SIG-M5 treated with dmso at 0.1 percent for 504 hours (cell line): ENCODE results near the gene RASAL2.

ENCODE experiments used
- DNase-seq: peaks from one replicate; lab custom pipeline; 2025; ENCODE audit not compliant: unreplicated experiment; lab: John Stamatoyannopoulos, UW

RASAL2 gene

GRCh38 chr1:178434360-178434759 lies 340.5 kb downstream of the RASAL2 start:
- no peak for DNase-seq

DNA sequence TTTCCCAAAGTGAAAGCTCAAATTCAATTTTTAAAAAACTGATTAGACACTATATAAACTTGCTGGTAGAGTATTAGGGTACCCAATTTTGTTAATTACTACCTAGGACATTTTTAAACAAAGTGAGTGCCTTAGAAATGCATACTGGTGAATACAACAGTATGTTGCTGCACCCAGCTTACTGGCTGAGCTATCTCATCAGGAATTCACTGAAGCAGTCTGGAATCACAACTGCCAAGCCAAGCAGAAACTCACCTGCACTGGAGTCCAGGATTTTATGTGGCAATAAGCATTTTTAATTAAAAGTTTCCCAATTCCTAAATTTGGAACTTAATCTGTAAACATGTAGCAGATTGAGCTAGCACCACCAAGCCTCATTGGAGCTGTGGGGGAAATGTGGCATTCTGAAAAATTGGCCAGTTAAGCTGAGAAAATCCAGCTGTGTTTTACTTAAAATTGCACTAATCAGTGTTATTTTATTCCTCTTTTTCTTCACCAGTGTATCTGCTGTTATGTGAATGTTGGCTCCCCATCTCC lies 341.1 kb downstream of the RASAL2 start:
- no peak for DNase-seq

GRCh38 chr1:178436899-178437298 lies 343.0 kb downstream of the RASAL2 start:
- DNase-seq: no peak

GRCh38 chr1:178438432-178438831 lies 344.5 kb downstream of the RASAL2 start:
- DNase-seq: no peak

DNA sequence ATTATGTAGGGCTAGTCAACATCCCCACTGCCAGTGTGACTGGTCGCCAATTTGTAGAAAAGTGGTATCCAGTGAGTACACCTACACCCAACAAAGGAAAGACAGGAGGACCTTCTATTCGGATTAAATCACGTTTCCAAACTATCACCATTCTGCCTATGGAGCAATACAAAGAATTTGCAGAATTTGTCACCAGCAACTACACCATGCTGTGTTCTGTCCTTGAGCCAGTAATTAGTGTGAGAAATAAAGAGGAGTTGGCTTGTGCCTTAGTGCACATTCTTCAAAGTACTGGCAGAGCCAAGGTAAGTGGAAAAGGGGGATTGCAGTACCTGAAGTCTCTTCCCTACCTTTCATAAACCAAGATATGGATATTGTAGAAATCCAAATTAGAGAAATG lies 349.0 kb downstream of the RASAL2 start:
- DNase-seq: no peak

GRCh38 chr1:178450871-178451270 lies 357.0 kb downstream of the RASAL2 start:
- no peak for DNase-seq

DNA sequence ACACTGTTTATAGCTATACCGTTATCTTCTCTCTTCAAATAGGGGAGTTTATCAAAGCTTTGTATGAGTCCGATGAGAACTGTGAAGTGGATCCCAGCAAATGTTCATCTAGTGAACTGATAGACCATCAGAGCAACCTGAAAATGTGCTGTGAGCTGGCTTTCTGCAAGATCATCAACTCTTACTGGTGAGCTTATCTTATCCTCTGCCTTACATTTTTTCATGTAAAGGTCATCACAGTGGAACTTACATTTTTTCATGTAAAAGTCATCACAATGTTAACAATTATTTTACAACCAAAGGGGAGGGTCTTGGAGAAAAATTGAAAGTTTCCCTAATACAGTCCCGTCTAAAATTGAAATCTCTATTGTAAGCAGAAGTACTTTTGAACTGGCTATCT lies 357.6 kb downstream of the RASAL2 start:
- DNase-seq: no peak

GRCh38 chr1:178452013-178452412 lies 358.1 kb downstream of the RASAL2 start:
- DNase-seq: no peak

DNA sequence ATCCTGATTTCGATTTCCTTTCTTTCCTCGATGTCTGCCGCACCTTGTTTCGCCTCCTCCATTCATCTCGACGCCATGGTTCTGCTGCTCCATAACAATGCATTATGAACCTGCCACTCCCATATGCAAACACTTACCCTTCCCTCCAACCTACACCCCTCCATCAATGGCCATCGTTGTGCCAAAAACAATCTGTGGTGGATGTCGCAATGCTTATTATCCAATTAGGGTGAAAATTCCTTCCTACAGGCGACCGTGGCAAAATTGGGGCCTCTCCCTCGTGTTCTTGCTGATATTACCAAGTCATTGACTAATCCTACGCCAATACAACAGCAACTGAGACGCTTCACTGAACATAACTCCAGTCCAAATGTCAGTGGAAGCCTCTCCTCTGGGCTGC lies 362.6 kb downstream of the RASAL2 start:
- no peak for DNase-seq

- no peak for DNase-seq
These were observed 363.7 kb downstream of the RASAL2 start for GRCh38 chr1:178457651-178458050.

DNA sequence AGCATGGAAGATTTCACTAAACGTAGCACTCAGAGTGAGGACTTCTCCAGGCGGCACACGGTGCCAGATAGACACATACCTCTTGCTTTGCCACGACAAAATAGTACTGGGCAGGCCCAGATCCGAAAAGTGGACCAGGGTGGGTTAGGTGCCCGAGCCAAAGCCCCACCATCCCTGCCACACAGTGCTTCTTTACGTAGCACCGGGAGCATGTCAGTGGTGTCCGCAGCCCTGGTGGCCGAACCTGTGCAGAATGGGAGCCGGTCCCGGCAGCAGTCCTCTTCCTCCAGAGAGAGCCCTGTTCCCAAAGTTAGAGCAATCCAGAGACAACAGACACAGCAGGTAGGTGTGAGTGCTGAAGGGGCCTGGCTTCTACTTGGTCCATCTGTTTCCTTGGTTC lies 364.3 kb downstream of the RASAL2 start:
- DNase-seq: no peak

- no peak for DNase-seq
These were observed 367.2 kb downstream of the RASAL2 start for GRCh38 chr1:178461104-178461503.

GRCh38 chr1:178461701-178462100 lies 367.8 kb downstream of the RASAL2 start:
- DNase-seq: no peak

DNA sequence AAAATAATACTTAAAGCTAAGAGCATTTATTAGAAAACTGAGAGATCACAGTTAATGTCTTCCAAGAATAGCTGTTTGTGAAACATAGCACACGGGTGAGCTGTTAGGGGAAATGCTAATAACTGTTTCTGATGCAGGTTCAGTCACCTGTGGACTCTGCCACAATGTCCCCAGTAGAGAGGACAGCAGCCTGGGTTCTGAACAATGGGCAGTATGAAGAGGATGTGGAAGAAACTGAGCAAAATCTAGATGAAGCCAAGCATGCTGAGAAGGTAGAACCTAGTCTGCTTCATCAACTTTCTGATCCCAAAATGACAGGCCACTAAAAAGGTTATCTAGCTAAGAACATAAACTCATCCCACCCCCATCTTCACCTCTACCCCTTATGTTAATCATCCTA lies 370.2 kb downstream of the RASAL2 start:
- no peak for DNase-seq

GRCh38 chr1:178464566-178464965 lies 370.7 kb downstream of the RASAL2 start:
- DNase-seq: no peak

GRCh38 chr1:178465011-178465410 lies 371.1 kb downstream of the RASAL2 start:
- no peak for DNase-seq

DNA sequence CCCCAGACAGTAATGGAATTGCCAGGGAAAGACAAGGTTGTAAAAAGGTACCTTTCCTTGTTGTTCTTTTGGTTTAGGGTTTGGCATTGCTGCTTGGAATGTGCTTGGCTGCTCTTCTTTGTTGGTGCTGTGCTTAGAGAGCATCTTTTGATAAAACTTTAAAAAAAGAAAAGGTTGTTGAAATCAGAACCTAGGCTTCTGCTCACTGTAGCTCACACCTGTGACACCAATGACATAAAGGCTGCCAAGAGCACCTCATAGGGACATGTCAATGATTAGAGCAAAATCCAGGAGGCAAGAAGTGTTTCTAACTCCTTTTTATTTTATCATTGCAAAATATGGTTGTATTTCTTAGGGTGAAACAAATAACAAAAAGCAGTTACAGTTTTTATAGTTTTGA lies 373.9 kb downstream of the RASAL2 start:
- no peak for DNase-seq

- no peak for DNase-seq
These were observed 376.6 kb downstream of the RASAL2 start for GRCh38 chr1:178470411-178470960.

DNA sequence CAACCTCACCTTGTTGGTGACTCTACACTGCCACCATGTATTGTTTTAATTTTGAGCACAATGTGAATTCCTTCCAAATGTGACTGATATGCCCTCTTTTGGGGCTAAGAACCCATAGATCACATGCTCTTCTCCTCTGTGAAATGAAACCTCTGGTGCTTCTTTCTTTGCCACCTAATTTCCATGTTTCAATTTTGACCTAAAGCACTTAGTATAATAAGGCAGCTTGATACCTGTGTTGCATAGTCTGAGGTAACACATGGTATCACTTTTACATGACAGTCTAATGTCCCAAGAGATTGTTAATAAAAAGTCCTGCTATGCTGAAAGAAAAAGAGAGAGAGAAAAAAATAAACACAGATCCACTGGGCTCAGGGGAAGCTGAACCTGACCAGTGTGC lies 378.6 kb downstream of the RASAL2 start:
- no peak for DNase-seq

- DNase-seq: no peak
These were observed 383.5 kb downstream of the RASAL2 start for GRCh38 chr1:178477373-178477772.

DNA sequence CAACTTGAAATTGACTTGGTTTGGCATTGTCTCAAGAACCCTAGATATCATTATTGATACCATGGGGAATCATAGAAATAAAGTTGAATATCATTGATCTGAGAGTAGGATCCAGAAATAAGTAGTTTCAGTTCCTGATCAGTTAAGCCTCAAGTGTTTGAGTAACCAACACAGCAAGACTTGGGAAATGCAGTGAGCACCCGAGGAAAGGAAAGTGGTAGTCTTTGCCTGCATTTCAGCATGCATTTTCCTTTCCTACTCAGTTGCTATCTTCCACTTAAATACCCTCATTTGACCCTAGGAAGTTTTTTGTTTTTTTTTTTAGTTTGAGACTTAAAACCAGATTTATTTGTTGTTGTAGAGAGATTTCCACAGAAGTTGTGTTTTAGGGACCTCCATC lies 383.9 kb downstream of the RASAL2 start:
- DNase-seq: peak; percentile 59

DNA sequence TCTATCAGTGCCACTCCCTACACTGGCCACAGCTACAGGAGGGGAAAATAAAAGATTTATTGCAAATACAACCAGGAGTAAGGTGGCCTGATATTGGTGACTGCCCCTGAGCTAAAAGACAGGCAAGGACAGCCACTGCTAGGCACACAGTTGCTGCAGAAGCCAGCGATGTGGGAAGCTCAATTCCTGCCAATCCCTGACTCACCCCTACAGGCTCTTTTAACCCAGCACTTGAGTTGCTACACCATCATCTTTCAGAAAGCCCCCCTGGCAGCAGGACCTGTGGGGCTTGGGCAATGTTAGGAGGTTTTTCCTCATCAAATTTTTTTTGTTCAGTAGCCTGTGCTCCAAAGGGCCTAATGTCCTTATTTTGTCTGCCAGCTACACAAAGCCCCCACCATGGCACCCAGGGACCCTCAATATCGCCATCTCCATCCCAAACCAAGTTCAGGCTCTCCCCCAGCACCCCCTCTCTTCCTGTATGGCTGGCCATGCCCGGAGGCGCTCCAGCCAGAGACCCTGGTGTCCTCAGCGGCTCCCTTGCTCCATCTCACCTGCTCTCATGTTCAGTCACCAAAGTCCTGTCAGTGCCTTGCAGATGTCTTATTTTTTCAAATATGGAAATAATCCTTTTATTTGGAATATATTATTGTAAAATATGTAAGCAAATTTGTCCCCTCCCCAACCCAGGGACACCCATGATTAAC lies 389.5 kb downstream of the RASAL2 start:
- no peak for DNase-seq

DNA sequence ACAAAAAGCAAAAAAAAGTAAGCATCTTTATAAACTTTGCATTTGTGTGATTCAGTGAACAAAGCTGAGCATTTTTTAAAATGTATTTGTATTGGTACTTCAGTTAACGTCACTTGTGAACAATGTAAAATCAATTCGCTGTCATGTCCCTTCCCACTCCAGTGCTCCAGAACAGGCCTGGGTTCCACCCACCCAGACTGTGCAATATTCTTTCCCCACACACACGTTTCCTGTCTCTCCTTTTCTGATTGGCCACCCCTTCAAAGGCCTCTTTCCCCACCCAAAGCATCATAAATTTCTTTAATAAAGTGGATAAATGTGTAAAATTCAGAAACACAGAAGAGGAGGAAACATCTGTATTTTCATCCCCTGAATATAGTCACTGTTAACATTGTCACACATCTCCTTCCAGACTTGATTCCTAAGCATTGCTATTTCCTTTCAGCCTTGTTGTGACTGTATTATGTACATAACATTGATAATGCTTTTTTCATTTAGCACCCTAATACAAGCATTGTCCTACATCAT lies 390.9 kb downstream of the RASAL2 start:
- DNase-seq: no peak
